ENCODE results near the gene LMTK3.

- TF ChIP-seq POLR2A (IDR thresholded peaks at IDR 0.05) (no peak), CTCF (IDR thresholded peaks at IDR 0.05) (no peak)
Observed at GRCh38 chr19:48509467-48510194, 2.0 kb downstream of the LMTK3 start.

All from body of pancreas (tissue), 4 donors.